Inferior parietal cortex (tissue), 1 donor: ENCODE data around the gene ADM2.
"Not testable (repeated sequence)": the region's sequence is repeated elsewhere in the genome, so short reads cannot be mapped to it uniquely, and the experiment has no call there.

Experiments used
- DNase-seq: peaks from one replicate; pipeline ENCODE4 v3.0.0-alpha.2; 2016; ENCODE audit errors: extremely low spot score

The ADM2 gene

GRCh38 chr22:50525858-50526107, 44.4 kb downstream of the ADM2 start:
- DNase-seq, result no peak

GRCh38 chr22:50526108-50526833, 44.9 kb downstream of the ADM2 start:
- peak; percentile 36 for DNase-seq

- no peak for DNase-seq
These were observed 45.8 kb downstream of the ADM2 start for GRCh38 chr22:50526834-50527801.

- DNase-seq, result no peak
These were observed 46.8 kb downstream of the ADM2 start for GRCh38 chr22:50527921-50528681.

GRCh38 chr22:50528682-50529415, 47.5 kb downstream of the ADM2 start:
- DNase-seq, result no peak

- DNase-seq, result no peak
These were observed 48.1 kb downstream of the ADM2 start for GRCh38 chr22:50529416-50529896.

GRCh38 chr22:50529897-50530579, 48.7 kb downstream of the ADM2 start, which contains the start of gene TYMP:
TYMP (minus strand) TSS chr22:50530012; CDS start chr22:50529709, 303 bp downstream.
- DNase-seq, result no peak

- no peak for DNase-seq
These were observed 49.2 kb downstream of the ADM2 start for GRCh38 chr22:50530580-50530876.

GRCh38 chr22:50530877-50531545, 49.7 kb downstream of the ADM2 start:
- no peak for DNase-seq

GRCh38 chr22:50531546-50531961, 50.2 kb downstream of the ADM2 start:
- DNase-seq, result no peak

- DNase-seq, result no peak
These were observed 50.8 kb downstream of the ADM2 start for GRCh38 chr22:50531962-50532674.

- DNase-seq, result no peak
These were observed 51.8 kb downstream of the ADM2 start for GRCh38 chr22:50532824-50533796.

- not testable (repeated sequence) for DNase-seq
These were observed 52.7 kb downstream of the ADM2 start for GRCh38 chr22:50533856-50534711.

GRCh38 chr22:50535113-50535512, 53.8 kb downstream of the ADM2 start:
- DNase-seq, result no peak
